A549 treated with CpdA at 1 μM for 4 hours (cell line): ENCODE measurements around the gene MC4R. TPM values are rescaled to one million over a fixed set of nuclear protein-coding genes. Genes with fewer than 3 reads are reported as not detected.

ENCODE experiments used
- total RNA-seq: library from RNA; stranded (reverse); fragments of 200-300 nt; extraction: Qiagen RNA extraction; gene quantifications from 5 replicates; pipeline ENCODE4 v1.2.3, GENCODE V29; 2022; ENCODE audit warnings: low read depth

The MC4R gene
- total RNA-seq = not detected in 5 replicates

DNA sequence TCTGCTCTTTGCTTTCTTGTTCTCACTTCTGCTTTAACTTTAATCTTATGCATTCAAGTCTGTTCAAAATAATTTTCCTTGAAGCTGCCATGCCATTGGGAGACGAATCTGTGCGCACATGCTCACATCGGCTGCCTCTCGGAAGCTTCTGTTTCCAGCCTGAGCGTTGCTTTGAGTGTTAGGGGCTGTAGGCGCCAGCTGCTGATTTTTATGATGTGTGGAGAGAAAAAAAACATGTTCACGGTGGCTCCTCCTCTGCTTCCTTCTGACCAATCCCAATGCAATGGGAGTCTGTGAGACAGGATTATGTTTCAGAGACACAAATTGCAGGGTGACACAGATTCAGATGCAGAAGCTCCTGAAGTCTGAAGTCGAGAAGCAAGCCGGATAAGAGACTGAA is at the start of gene MC4R:
MC4R (minus strand) TSS at position 180 of the 400 bp plus-strand sequence. CDS start 426 bp downstream, outside the sequence.

